ENCODE data around the gene GPR31. TPM values are rescaled to one million over a fixed set of nuclear protein-coding genes. Genes with fewer than 3 reads are reported as not detected.

Gene GPR31
- total and polyA plus RNA-seq, 4 donors, result 0.02 to 0.23 TPM; not detected in 2

GRCh38 chr6:167107787-167108186, 50.0 kb downstream of the GPR31 start:
- H3K9me3 ChIP-seq (ENCODE audit: control insufficient read depth in 4 of 4, insufficient read depth in 3 of 4, low read length in 3 of 4), result peaks cover 0 to 3% (median 0%) of the 10 kb centered on the region in 4 donors
- no peaks in the 10 kb centered on the region for H3K36me3 ChIP-seq (ENCODE audit: control insufficient read depth in 4 of 4, insufficient read depth in 4 of 4, low read length in 4 of 4)
- H3K4me1 ChIP-seq (ENCODE audit: control insufficient read depth in 5 of 5, insufficient read depth in 5 of 5, low read length in 5 of 5), result no peaks in the 10 kb centered on the region
- DNase-seq (no peak), ATAC-seq (ENCODE audit: insufficient read depth, low FRiP score) (no peak)
- TF ChIP-seq CTCF (IDR thresholded peaks at IDR 0.05; ENCODE audit: control extremely low read depth, extremely low read depth), result no peak
- H3K4me3 ChIP-seq, result no peak overlapping the region
- no peaks in the 10 kb centered on the region for H3K27me3 ChIP-seq (ENCODE audit: control insufficient read depth in 3 of 3, insufficient read depth in 3 of 3, low read length in 2 of 3)
- WGBS, 2 donors, result 83 to 92% methylated on average over 7 of the region's 7 CpGs
- H3K27ac ChIP-seq (ENCODE audit: low read depth in 1 of 2, low read length in 1 of 2), result no peak overlapping the region
- no peak overlapping the region for H3K9ac ChIP-seq (ENCODE audit: insufficient read depth in 1 of 2, low read length in 2 of 2)

- no peak for TF ChIP-seq CTCF (IDR thresholded peaks at IDR 0.05; ENCODE audit: control extremely low read depth, extremely low read depth)
- WGBS, 2 donors, result 70 to 73% methylated on average over 1 of the region's 1 CpG
- no peak overlapping the region for H3K9ac ChIP-seq (ENCODE audit: insufficient read depth in 1 of 2, low read length in 2 of 2)
- no peaks in the 10 kb centered on the region for H3K4me1 ChIP-seq (ENCODE audit: control insufficient read depth in 5 of 5, insufficient read depth in 5 of 5, low read length in 5 of 5)
- no peaks in the 10 kb centered on the region for H3K27me3 ChIP-seq (ENCODE audit: control insufficient read depth in 3 of 3, insufficient read depth in 3 of 3, low read length in 2 of 3)
- no peak overlapping the region for H3K27ac ChIP-seq (ENCODE audit: low read depth in 1 of 2, low read length in 1 of 2)
- H3K9me3 ChIP-seq (ENCODE audit: control insufficient read depth in 4 of 4, insufficient read depth in 3 of 4, low read length in 3 of 4), result peaks cover 0 to 3% (median 0%) of the 10 kb centered on the region in 4 donors
- H3K4me3 ChIP-seq, result no peak overlapping the region
- peak in 2 of 3 donors; percentile 28 to 46 for DNase-seq
- no peaks in the 10 kb centered on the region for H3K36me3 ChIP-seq (ENCODE audit: control insufficient read depth in 4 of 4, insufficient read depth in 4 of 4, low read length in 4 of 4)
- ATAC-seq (ENCODE audit: insufficient read depth, low FRiP score), result no peak
Measured at GRCh38 chr6:167106406-167106805, 51.4 kb downstream of the GPR31 start.

Other genes with a start within 250 kb of the GPR31 start
- 10 to 100 TPM; 68.4 to 92.1 TPM for gene RNASET2, start 201.4 kb downstream of the GPR31 start, total RNA-seq
- gene RNASET2, start 201.4 kb downstream of the GPR31 start, polyA plus RNA-seq, result 10 to 100 TPM; 55.2 to 87.3 TPM
- gene CEP43, start 158.6 kb downstream of the GPR31 start, total RNA-seq, result 10 to 100 TPM; 12.0 to 43.2 TPM
- 1 to 10 TPM; 6.6 to 8.6 TPM for gene CEP43, start 158.6 kb downstream of the GPR31 start, polyA plus RNA-seq
- gene CCR6, start 34.9 kb downstream of the GPR31 start, total RNA-seq, result under 1 TPM; 0.31 to 0.34 TPM
- under 1 TPM; 0.16 to 0.39 TPM for gene CCR6, start 34.9 kb downstream of the GPR31 start, polyA plus RNA-seq
- gene UNC93A, start 133.3 kb upstream of the GPR31 start, total RNA-seq, result not detected
- not detected for gene UNC93A, start 133.3 kb upstream of the GPR31 start, polyA plus RNA-seq
- gene TTLL2, start 167.1 kb upstream of the GPR31 start, total RNA-seq, result not detected
- gene TTLL2, start 167.1 kb upstream of the GPR31 start, polyA plus RNA-seq, result not detected